HepG2 (cell line): ENCODE results near the gene IRF5. TPM values are rescaled to one million over a fixed set of nuclear protein-coding genes. Genes with fewer than 3 reads are reported as not detected.
A peak's percentile ranks its signal among the peaks of the same experiment; 100 is the strongest.

Experiments
- ATAC-seq: fragments of 200-7000 bp; cut with Tn5 transposase; 3 replicates; pipeline ENCODE4 v1.9.1; 2020; ENCODE audit warnings: mild to moderate bottlenecking, moderate library complexity
- BruUV-seq: library from RNA; stranded (reverse); fragments of 400-500 nt; replicated peaks from 2 replicates; lab custom pipeline; 2021; lab: Mats Ljungman, UMichigan
- CTCF ChIA-PET: fragments of 300-600 bp; formaldehyde crosslinking; extraction: SDS; loops from one replicate; lab custom pipeline; 2021; ENCODE audit warnings: low total read pairs, inconsistent platforms, low intra/inter-chr PET ratio; lab: Yijun Ruan, JAX
- POLR2A ChIA-PET: fragments of 350-600 bp; sonication (Branson Sonifier 250); formaldehyde crosslinking; loops from one replicate; lab custom pipeline; 2020; ENCODE audit warnings: antibody characterized with exemption, inconsistent platforms; lab: Yijun Ruan, JAX
- DNase-seq: peaks from one replicate; pipeline ENCODE4 v3.0.0-alpha.2; 2015; ENCODE audit warnings: low spot score
- FAIRE-seq: peaks from 3 replicates; lab custom pipeline; 2011; peaks lifted over from hg19 to GRCh38; lab: Jason Lieb, UNC
- H2AFZ ChIP-seq: one replicate; pipeline ENCODE4 v1.6.1; 2011; ENCODE audit warnings: low read length, inconsistent platforms
- H3K27ac ChIP-seq: fragments of 300-600 bp; 3 replicates; pipeline ENCODE4 v1.8.0; 2011; ENCODE audit warnings: mixed run types, mild to moderate bottlenecking, mixed read lengths, low read length, inconsistent platforms; ENCODE audit not compliant: insufficient read depth; ENCODE audit errors: extremely low read length
- H3K27me3 ChIP-seq, 2 experiments: fragments of 200-600 bp in 1 of 2; 2 replicates in 1 of 2; 3 replicates in 1 of 2; pipeline versions ENCODE4 v1.6.0 to v1.8.0; 2011; ENCODE audit warnings: low read length in 2 of 2, mild to moderate bottlenecking in 2 of 2, moderate library complexity in 2 of 2, inconsistent platforms in 1 of 2; ENCODE audit not compliant: insufficient read depth in 2 of 2, control insufficient read depth in 1 of 2
- H3K36me3 ChIP-seq, 2 experiments: fragments of 200-600 bp in 1 of 2; replicated peaks in 1 of 2; 2 replicates in 1 of 2; 3 replicates in 1 of 2; pipeline versions ENCODE4 v1.5.1 to v1.8.0; 2011; ENCODE audit warnings: low read length in 2 of 2, inconsistent platforms in 1 of 2; ENCODE audit not compliant: insufficient read depth in 2 of 2, control insufficient read depth in 1 of 2
- H3K4me1 ChIP-seq: 2 replicates; pipeline ENCODE4 v1.5.1; 2012; ENCODE audit warnings: low read length, inconsistent platforms; ENCODE audit not compliant: insufficient read depth
- H3K4me2 ChIP-seq: 2 replicates; pipeline ENCODE4 v1.6.0; 2011; ENCODE audit warnings: low read depth, low read length, inconsistent platforms
- H3K4me3 ChIP-seq, 3 experiments: fragments of 200-600 bp in 1 of 3; sonication (generic), shearing (Covaris generic) in 1 of 3; replicated peaks in 1 of 3; 2 replicates each; pipeline ENCODE4 v1.5.1; 2011 to 2016; ENCODE audit warnings: low read length in 3 of 3, inconsistent platforms in 2 of 3, low read depth in 2 of 3, mild to moderate bottlenecking in 2 of 3, control low read depth in 1 of 3, mixed read lengths in 1 of 3; ENCODE audit not compliant: insufficient read depth in 1 of 3
- H3K79me2 ChIP-seq: one replicate; pipeline ENCODE4 v1.6.1; 2011; ENCODE audit warnings: low read length, inconsistent platforms; ENCODE audit not compliant: insufficient read depth
- H3K9ac ChIP-seq: 2 replicates; pipeline ENCODE4 v1.6.0; 2011; ENCODE audit warnings: mild to moderate bottlenecking, low read depth, low read length, inconsistent platforms; ENCODE audit not compliant: insufficient read depth
- H3K9me3 ChIP-seq: 2 replicates; pipeline ENCODE4 v1.5.1; 2012; ENCODE audit warnings: mild to moderate bottlenecking, low read length
- H4K20me1 ChIP-seq: 2 replicates; pipeline ENCODE4 v1.6.0; 2011; ENCODE audit warnings: inconsistent platforms, mild to moderate bottlenecking, low read length, moderate library complexity; ENCODE audit not compliant: insufficient read depth
- AHR ChIP-seq: IDR thresholded peaks from 2 replicates; pipeline ENCODE4 v1.6.1; 2018; ENCODE audit warnings: missing genetic modification reagents, missing compliant biosample characterization
- ZNF207 ChIP-seq: fragments of 450-650 bp; IDR thresholded peaks from 2 replicates; pipeline ENCODE4 v1.6.1; 2016; ENCODE audit warnings: antibody characterized with exemption, borderline replicate concordance
- ZNF577 ChIP-seq: sonication (generic); formaldehyde crosslinking; IDR thresholded peaks from 2 replicates; pipeline ENCODE4 v1.4.0; 2020; ENCODE audit warnings: mild to moderate bottlenecking, low read depth, missing genetic modification reagents, borderline replicate concordance
- ZNF782 ChIP-seq: sonication (generic); formaldehyde crosslinking; IDR thresholded peaks from 2 replicates; pipeline ENCODE4 v1.4.0; 2020; ENCODE audit warnings: missing genetic modification reagents, mild to moderate bottlenecking, borderline replicate concordance
- ZNF878 ChIP-seq: sonication (generic); formaldehyde crosslinking; IDR thresholded peaks from 2 replicates; pipeline ENCODE4 v1.8.1; 2023; ENCODE audit warnings: mild to moderate bottlenecking, missing genetic modification reagents, moderate library complexity
- ZSCAN25 ChIP-seq: sonication (generic); formaldehyde crosslinking; IDR thresholded peaks from 2 replicates; pipeline ENCODE4 v1.8.0; 2022; ENCODE audit warnings: mild to moderate bottlenecking, missing genetic modification reagents
- WGBS: methylation state at CpG from one replicate; pipeline ENCODE4 v1.1.6; 2017; ENCODE audit warnings: low lambda C conversion rate; 5-methylcytosine and 5-hydroxymethylcytosine counted together
- in situ Hi-C: cut with HindIII; loops from 2 replicates; pipeline ENCODE4 v1.10.0; 2017; ENCODE audit warnings: low pct_unique_long_range_greater_than_20kb; ENCODE audit not compliant: extremely low pct_ligation_motif_present
- intact Hi-C: fragments of 100-400 bp; cut with micrococcal nuclease; formaldehyde crosslinking; loops from one replicate; pipeline ENCODE4 v1.10.0; 2022; ENCODE audit not compliant: unreplicated experiment
- polyA plus RNA-seq, 8 experiments: library from polyadenylated mRNA; depleted of rRNA in 3 of 8; stranded (reverse) in 7 of 8; unstranded in 1 of 8; fragments of >200 nt; fragmentation: Illumina TruSeq in 4 of 8; extraction: Trizol in 4 of 8; gene quantifications; 2 replicates each; pipeline versions ENCODE4 v1.2.1 to v1.2.3, GENCODE V29; 2011 to 2016; ENCODE audit warnings: low read depth in 4 of 8, missing spikeins in 1 of 8, mixed read lengths in 1 of 8; ENCODE audit not compliant: insufficient read depth in 1 of 8
- total RNA-seq, 5 experiments: library from RNA; depleted of rRNA; stranded (reverse); fragments of >200 nt; fragmentation: Illumina TruSeq; extraction: Trizol; gene quantifications; 2 replicates each; pipeline ENCODE4 v1.2.3, GENCODE V29; 2016; ENCODE audit warnings: low read depth in 1 of 5
- TF ChIP-seq, protein P1 (sequence below): sonication (generic); formaldehyde crosslinking; IDR thresholded peaks from 2 replicates; pipeline ENCODE4 v1.8.1; 2023; ENCODE audit warnings: mild to moderate bottlenecking, inconsistent platforms, moderate library complexity, missing genetic modification reagents, borderline replicate concordance
- TF ChIP-seq, protein P2 (sequence below): sonication (generic); formaldehyde crosslinking; IDR thresholded peaks from 2 replicates; pipeline ENCODE4 v1.8.0; 2022; ENCODE audit warnings: mild to moderate bottlenecking, missing genetic modification reagents
- TF ChIP-seq, protein P3 (sequence below): sonication (generic); formaldehyde crosslinking; IDR thresholded peaks from 2 replicates; pipeline ENCODE4 v1.4.0; 2020; ENCODE audit warnings: missing genetic modification reagents
- TF ChIP-seq, protein P4 (sequence below): sonication (generic); formaldehyde crosslinking; IDR thresholded peaks from 2 replicates; pipeline ENCODE4 v1.5.1; 2020; ENCODE audit warnings: mild to moderate bottlenecking, missing genetic modification reagents

Gene IRF5
- total and polyA plus RNA-seq, 2 of the 13 experiments (the other 11 are each of a cell fraction or from before 2014, with no cell fraction given): 2.0 to 2.9 TPM

DNA sequence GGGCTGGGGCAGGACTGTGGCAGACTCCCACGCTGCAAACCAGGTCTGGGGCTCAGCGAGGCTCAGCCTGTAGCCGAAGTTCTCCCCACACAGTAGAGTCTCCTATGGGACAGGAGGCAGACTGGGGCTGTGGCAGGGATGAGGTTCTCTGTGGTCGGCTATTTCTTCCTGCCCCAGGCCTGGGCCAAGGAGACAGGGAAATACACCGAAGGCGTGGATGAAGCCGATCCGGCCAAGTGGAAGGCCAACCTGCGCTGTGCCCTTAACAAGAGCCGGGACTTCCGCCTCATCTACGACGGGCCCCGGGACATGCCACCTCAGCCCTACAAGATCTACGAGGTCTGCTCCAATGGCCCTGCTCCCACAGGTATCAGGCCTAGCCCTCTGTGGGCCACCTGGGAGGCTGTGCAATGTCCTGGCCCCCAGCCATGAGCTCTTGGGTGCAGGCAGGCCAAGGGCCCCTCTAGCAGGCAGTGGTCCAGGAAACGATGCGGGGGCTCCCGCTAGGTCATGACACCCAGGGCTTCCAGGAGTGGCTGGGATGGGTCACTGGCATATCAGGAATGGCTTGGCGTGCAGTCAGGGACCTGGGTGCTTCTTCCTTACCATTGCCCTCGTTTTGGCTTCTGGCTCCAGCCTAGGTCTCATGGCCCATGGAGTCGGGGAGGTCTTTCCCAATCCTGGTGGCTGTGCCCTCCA lies 8.1 kb downstream of the IRF5 start:
- no peaks in the 10 kb centered on the region for H3K9me3 ChIP-seq
- H3K79me2 ChIP-seq: no peaks in the 10 kb centered on the region
- DNase-seq (no peak), ATAC-seq (peak; percentile 3; the same call in 2 of the 3 replicates), FAIRE-seq (no peak)
- ChIA-PET POLR2A (no interaction called here), CTCF (no interaction called here)
- no peak overlapping the region for H3K4me2 ChIP-seq
- 87% methylated on average over 15 of the region's 21 CpGs for WGBS
- intact Hi-C loops (no loop called here), in situ Hi-C loops (loop anchor here (5.0 kb wide), 1 partner anchor 39 kb away; no protein-coding TSS in a partner anchor)
- TF ChIP-seq ZNF878 (CRISPR knock-in tag) (no peak), ZNF782 (CRISPR knock-in tag) (no peak), AHR (no peak), ZSCAN25 (CRISPR knock-in tag) (no peak), ZNF577 (no peak), ZNF207 (no peak)
- TF ChIP-seq, protein P1, sequence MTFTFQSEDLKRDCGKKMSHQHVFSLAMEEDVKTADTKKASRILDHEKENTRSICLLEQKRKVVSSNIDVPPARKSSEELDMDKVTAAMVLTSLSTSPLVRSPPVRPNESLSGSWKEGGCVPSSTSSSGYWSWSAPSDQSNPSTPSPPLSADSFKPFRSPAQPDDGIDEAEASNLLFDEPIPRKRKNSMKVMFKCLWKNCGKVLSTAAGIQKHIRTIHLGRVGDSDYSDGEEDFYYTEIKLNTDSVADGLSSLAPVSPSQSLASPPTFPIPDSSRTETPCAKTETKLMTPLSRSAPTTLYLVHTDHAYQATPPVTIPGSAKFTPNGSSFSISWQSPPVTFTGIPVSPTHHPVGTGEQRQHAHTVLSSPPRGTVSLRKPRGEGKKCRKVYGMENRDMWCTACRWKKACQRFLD: no peak
- TF ChIP-seq, protein P2, sequence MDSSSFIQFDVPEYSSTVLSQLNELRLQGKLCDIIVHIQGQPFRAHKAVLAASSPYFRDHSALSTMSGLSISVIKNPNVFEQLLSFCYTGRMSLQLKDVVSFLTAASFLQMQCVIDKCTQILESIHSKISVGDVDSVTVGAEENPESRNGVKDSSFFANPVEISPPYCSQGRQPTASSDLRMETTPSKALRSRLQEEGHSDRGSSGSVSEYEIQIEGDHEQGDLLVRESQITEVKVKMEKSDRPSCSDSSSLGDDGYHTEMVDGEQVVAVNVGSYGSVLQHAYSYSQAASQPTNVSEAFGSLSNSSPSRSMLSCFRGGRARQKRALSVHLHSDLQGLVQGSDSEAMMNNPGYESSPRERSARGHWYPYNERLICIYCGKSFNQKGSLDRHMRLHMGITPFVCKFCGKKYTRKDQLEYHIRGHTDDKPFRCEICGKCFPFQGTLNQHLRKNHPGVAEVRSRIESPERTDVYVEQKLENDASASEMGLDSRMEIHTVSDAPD (CRISPR knock-in tag): no peak
- TF ChIP-seq, protein P3, sequence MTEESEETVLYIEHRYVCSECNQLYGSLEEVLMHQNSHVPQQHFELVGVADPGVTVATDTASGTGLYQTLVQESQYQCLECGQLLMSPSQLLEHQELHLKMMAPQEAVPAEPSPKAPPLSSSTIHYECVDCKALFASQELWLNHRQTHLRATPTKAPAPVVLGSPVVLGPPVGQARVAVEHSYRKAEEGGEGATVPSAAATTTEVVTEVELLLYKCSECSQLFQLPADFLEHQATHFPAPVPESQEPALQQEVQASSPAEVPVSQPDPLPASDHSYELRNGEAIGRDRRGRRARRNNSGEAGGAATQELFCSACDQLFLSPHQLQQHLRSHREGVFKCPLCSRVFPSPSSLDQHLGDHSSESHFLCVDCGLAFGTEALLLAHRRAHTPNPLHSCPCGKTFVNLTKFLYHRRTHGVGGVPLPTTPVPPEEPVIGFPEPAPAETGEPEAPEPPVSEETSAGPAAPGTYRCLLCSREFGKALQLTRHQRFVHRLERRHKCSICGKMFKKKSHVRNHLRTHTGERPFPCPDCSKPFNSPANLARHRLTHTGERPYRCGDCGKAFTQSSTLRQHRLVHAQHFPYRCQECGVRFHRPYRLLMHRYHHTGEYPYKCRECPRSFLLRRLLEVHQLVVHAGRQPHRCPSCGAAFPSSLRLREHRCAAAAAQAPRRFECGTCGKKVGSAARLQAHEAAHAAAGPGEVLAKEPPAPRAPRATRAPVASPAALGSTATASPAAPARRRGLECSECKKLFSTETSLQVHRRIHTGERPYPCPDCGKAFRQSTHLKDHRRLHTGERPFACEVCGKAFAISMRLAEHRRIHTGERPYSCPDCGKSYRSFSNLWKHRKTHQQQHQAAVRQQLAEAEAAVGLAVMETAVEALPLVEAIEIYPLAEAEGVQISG (CRISPR knock-in tag): no peak
- TF ChIP-seq, protein P4, sequence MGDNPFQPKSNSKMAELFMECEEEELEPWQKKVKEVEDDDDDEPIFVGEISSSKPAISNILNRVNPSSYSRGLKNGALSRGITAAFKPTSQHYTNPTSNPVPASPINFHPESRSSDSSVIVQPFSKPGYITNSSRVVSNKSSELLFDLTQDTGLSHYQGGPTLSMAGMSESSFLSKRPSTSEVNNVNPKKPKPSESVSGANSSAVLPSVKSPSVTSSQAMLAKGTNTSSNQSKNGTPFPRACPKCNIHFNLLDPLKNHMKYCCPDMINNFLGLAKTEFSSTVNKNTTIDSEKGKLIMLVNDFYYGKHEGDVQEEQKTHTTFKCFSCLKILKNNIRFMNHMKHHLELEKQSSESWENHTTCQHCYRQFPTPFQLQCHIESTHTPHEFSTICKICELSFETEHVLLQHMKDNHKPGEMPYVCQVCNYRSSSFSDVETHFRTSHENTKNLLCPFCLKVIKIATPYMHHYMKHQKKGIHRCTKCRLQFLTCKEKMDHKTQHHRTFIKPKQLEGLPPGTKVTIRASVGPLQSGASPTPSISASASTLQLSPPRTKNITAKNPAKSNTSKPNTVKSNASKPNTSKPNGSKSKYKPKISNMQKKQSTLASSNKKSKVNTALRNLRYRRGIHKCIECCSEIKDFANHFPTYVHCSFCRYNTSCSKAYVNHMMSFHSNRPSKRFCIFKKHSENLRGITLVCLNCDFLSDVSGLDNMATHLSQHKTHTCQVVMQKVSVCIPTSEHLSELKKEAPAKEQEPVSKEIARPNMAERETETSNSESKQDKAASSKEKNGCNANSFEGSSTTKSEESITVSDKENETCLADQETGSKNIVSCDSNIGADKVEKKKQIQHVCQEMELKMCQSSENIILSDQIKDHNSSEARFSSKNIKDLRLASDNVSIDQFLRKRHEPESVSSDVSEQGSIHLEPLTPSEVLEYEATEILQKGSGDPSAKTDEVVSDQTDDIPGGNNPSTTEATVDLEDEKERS (CRISPR knock-in tag): no peak
- H3K9ac ChIP-seq: no peak overlapping the region
- no peak overlapping the region for H3K27ac ChIP-seq
- BruUV-seq: no TSS peak
- no peak overlapping the region for H2AFZ ChIP-seq
- H3K36me3 ChIP-seq: no peaks in the 10 kb centered on the region
- H3K4me1 ChIP-seq: peaks cover 5% of the 10 kb centered on the region
- H4K20me1 ChIP-seq: no peaks in the 10 kb centered on the region
- H3K4me3 ChIP-seq: no peak overlapping the region
- H3K27me3 ChIP-seq: no peaks in the 10 kb centered on the region; a peak in 1 of 5 replicates
